HG03575 (cell line): ENCODE results near the gene SLFN12L.
"Not testable (repeated sequence)": the region's sequence is repeated elsewhere in the genome, so short reads cannot be mapped to it uniquely, and the experiment has no call there.

Experiments
- ATAC-seq: cut with Tn5 transposase; IDR thresholded peaks from one replicate; pipeline ENCODE4 v1.9.1; 2021; ENCODE audit not compliant: unreplicated experiment, insufficient number of reproducible peaks, low FRiP score; ENCODE audit errors: extremely low read depth

SLFN12L gene

DNA sequence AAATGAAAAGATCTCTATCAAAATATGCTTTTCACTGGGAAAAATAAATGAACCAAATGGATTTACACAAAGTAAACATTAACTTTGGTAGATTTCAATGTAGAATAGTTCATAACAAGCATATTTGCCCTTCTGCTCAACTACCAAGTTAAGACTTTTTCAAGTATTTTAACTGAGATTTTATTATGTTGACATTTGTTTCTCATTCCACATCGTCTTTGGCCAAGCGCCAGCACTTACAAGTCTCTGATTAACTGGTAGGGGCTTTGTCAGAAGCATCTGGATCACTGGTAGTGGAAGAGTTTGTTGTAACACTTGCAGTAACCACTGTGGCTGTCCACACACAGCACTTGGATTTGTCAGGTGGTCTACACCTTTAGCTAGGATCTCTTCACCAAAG, 22.9 kb downstream of the SLFN12L start:
- ATAC-seq = no peak

DNA sequence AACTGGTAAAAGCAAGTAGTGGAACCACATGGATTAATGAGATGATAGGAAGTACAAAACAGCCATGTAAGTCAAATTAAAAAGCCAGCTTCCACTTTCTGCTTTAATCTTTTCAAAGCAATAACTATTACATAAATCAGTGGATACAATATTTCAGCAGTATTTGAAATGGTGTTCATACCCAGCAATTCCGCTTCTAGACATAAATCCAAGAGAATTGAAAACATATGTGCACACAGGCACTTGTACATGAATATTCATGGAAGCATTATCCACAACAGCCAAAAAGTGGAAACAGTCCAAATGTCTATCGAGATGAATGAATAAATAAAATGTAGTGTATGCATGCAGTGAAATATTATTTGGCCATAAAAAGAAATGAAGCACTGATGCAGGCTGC, 27.4 kb downstream of the SLFN12L start:
- no peak for ATAC-seq

DNA sequence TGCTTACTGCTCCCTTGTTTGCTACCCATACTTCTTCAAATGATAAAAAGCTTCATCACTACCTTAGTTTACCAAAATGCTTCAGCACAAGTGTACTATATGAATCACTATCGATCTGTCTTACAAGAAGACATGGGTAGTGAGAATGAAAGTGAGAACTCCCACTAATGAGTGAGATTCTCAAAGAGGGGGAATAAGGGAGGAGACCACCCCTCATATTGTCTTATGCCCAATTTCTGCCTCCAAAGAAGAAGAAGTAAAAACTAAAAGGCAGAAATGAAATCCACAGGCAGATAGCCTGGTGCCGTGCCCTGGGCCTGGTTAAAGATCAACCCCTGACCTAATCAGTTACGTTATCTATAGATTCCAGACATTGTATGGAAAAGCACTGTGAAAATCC, 29.8 kb downstream of the SLFN12L start:
- not testable (repeated sequence) for ATAC-seq

DNA sequence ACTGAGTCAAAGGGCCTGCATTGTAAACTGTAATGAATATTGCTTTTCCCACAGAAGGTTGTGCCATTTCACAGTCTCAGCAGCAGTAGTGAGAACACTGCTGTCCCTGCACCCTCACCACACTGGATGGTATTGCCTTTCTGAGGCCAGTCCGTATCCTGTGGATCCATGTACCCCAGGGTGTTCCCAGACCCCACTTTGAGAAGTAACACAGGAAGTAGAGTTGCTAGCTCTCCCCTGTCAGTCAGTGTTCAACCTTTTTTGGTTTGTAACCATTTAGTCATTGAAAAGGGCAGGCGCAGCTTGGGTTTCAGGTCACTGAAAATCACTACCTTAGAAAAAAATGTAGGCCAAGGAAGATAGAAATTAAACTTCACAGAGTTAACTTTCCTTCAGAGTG, 37.9 kb downstream of the SLFN12L start:
- ATAC-seq = no peak

DNA sequence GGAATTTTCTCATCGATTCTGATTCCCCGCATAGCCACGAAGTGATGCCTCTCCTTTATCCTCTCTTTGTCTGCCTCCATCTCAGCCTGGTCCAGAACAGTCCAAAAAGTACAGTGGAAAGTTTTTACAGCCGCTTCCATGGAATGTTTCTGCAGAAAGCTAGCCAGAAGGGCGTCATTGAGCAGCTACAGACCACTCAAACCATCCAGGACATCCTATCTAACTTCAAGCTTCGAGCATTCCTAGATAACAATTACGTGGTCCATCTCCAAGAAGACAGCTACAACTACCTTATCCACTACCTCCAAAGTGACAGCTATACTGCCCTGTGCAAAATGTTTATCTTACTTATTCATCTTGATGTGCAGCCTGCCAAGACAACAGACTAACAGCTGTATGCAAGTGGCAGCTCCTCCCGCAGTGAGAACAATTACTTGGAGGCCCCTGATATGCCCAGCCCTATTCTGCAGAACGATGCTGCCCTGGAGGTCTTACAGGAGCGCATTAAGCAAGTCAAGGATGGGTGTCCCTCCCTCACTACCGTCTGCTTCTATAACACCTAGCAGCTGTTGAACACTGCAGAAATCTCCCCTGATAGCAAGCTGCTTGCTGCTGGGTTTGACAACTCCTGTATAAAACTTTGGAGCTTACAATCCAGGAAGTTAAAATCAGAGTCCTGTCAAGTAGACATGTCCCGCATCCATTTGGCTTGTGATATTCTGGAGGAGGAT, 38.9 kb downstream of the SLFN12L start:
- no peak for ATAC-seq

DNA sequence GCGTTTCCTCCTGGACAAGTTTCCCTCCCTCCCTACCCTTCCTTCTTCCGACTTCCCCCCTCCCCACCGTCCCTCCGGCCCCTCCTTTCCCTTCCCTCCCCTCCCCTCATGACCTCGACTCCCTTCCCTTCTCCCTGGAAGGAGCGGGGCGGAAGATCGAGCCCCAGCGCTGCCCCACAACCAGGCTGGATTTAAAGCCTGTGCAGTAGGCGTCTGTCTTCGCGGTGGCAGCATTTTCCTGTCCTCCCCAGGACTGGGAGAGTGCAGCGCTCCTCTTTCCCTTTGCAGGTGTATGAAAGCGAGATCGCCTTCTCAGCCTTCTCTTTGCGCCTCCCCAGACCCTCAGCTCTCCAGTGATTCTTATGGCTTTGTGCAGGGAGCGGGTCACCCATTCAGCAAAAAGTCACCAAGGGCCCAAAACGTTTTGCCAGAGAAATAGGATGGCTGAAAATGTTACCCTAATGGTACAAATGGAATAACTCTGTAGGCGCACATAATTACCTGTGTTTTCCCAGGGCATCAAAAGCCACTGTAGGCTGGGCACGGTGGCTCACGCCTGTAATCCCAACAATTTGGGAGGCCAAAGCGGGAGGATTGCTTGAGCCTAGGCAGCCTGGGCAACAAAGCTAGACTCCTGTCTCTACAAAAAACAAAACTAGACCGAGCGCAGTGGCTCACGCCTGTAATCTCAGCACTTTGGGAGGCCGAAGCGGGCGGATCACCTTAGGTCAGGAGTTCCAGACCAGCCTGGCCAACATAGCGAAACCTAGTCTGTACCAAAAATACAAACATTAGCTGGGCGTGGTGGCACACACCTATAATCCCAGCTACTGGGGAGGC, 40.8 kb downstream of the SLFN12L start:
- no peak for ATAC-seq

DNA sequence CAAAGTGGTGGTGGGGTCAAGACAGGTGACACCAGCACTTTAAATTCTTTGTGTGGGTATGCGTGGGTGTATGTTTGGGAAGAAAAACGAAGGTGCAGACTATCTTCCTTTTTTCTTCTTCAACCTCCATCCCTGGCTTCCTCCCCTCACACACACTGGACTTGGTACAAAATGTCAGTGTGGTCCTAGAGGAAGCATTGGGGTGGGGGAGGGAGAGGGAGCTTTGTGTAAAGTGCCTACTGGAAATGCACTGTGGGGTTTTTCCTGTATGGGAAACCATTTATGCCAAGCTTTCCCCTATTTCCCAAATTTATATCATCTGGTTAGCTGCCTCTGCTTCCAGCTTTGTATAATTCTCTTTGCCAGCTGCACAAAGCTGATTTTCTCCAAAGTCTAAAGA, 44.4 kb downstream of the SLFN12L start:
- no peak for ATAC-seq

DNA sequence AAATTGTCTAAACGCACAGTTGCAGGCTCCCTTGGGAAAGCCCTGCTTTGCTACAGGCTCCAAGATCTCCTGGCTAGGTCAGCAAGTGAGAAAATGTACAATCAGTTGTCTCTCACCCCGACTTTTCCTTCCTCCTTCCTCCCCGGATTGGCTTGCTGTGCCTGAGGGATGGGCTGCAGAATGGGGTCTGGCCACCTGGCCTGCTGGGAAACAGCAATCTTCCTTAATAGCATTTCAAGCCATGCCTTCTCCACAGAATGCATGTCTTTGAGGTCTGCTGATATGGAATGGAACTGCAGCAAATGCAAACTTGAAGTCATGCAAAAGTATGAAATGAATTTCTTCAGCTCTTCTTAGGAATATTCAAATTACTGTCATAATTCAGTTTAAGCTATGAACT, 46.1 kb downstream of the SLFN12L start:
- no peak for ATAC-seq

DNA sequence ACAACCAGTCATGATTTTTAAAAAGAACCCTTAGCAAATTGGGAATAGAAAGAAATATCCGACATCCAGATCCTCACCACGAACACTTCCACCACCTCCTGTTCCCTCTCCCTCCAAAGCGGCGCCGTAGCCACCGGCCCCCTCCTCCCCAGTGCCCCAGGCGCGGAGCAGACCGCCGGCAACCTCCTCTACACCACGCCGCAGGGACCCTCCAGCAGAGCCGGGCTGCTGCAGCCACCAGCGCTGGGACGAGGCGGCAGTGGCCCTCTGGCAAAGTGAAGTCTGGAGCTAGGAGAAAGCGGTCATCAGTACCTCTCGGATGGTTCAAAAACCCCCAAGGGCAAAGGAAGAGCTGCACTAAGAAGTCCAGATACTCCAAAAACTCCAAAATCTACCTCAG, 47.5 kb downstream of the SLFN12L start:
- ATAC-seq = no peak

DNA sequence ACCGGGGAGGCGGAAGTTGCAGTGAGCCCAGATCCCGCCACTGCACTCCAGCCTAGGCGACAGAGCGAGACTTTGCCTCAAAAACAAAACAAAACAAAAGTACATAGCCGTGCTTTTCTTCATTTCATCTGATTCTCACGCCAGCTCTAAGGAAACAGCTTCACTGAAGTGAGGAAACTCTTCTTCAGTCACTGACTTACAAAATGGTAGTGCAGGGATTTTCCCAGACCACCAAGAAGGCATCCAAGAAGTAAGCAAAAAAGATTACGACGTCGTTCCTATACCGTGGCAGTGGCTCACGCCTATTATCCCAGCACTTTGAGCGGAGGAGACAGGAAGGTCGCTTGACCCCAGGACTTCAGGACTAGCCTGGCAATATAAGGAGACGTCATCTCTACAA, 48.5 kb downstream of the SLFN12L start:
- no peak for ATAC-seq

DNA sequence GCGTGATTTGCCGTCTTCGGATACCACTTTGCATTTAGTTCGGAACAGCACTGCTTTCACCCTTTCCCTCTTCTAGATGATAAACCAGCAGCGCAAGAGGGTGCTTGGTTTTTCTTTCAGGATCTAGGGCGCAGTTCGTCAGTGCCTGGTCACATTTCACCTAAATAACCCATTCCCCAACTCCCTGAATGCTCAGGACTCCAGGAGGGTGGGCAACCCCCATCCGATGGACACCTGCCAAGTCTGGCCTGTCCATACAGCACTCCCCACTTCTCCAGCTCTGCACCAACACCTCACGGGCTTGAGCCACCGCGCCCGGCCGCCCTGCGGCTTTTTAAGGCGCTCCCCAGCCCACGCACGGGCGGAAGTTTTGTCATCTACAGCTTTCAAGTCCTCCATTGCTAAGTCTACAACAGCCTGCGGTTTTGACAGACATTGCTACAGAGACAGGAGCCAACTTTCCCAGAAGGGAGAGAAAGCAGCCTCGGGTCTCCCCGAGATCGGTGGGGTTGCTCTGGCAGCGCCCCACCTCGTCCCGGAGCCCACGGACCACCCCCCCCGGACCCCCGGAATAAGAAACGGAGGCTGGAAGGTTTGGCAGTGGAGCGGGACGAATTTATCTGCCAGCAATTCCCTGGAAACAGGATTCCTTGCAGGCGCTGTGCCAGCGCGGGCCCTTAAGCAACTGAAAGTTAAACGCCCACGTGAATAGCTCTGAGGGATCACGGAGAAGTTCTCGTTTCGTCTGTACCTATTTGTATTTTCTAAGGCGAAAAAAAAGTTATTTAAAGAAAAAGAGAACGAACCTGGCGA, 50.4 kb downstream of the SLFN12L start:
- no peak for ATAC-seq

DNA sequence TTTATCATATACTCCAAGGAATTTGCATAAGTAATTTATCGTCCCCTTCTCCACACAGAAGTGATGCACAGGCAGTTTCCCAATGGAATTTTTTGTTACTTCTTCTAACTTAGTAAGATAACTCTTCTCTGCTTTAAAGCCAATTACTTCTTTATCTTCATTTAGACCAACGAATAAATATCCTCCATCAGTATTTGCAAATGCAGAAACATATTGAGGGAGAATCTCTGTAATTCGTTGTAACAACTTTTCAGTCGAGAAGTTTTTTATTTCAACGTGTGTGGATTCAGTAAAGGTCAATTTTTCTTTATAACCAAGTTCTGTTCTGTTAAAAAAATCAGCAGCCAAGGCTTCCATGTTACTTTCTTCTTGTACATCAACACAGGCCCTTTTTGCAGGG, 58.2 kb downstream of the SLFN12L start:
- ATAC-seq = no peak

DNA sequence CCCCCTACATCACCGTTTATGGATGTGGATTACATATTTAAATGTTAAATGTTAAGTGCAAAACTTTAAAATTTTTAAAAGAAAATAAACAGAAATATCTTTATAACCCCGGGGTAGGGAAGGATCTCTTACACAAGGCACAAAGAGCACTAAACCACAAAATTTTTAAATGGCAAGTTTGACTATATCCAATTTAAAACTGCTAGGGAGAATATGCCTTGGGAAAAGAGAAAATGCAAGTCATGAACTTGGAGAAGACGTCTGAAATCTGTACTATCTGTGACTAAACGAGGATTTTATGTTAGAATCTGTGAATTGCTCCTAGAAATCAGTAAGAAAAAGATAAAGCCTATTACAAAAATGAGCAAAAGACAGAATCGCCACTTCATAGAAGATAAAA, 60.2 kb downstream of the SLFN12L start:
- ATAC-seq = no peak

DNA sequence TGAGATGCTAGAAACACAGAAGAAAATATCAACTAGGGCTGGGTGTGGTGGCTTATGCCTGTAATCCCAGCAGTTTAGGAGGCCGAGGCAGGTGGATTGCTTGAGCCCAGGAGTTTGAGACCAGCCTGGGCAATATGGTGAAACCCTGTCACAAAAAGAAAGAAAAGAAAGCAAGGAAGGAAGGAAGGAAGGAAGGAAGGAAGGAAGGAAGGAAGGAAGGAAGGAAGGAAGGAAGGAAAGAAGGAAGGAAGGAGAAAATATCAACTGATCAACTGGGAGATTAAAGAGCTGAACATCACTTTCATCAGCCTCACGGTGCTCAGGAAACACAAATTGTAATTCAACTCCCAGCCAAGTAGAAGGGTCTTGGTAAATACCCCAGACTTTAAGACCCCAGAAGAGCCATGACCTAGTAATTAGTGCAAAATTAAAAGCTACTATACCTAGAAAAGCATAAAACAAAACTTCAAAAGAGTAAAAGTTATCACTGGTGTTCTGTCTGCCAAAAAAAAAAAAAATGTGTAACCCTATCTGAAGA, 61.1 kb downstream of the SLFN12L start:
- ATAC-seq = no peak

DNA sequence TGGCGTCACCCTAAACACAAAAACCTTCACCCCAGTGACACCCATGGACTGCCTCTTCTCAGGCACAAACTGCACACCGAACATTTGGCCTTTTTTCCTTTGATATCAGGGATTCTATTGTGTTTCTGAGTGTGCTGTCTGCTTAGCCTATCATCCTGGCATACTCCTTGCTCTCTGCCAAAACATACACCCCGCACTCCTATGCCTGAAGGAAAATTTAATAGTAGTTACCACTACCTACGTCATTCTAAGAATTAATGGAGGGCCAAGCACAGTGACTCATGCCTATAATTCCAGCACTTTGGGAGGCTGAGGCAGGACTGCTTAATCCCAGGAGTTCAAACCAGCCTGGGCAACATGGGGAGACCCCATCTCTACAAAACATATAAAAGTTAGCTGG, 69.0 kb downstream of the SLFN12L start:
- no peak for ATAC-seq

DNA sequence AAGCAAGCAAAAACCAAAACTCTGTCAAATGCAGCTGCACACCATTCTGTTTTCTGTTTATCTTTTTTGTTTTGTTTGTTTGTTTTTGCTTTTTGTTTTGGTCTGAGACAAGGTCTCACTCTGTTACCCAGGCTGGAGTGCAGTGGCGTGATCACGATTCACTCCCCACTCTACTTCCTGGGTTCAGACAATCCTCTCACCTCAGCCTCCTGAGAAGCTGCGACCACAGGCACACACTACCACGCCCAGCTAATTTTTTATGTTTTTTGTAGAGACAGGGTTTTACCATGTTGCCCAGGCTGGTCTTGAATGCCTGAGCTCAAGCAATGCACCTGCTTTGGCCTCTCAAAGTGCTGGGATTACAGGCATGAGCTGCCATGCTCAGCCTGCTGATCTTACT, 69.7 kb downstream of the SLFN12L start:
- no peak for ATAC-seq

DNA sequence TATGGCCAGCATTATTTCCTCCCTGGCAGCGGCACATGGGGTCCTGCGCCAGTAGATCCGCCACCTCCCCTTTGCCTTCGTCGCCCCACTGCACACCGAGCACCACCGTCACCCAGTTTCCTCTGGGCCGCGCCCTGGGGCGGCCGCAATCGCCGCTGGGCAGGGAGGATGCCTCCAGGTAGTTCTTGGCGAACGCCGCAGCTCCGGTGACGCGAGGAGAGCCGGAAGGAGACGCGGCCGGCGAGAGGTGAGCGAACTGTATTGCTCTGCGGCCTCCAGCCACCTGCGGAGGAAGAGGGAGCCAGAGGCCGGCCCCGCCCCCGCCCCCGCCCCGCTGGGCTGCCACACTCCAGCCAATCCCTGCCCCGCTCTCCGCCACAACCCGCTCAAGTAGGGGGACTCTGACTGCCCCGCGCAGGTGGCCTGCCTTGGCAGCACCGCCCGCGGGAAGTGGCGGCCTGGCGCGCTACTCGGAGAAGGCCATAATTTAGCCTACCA, 77.1 kb downstream of the SLFN12L start:
- ATAC-seq = no peak

DNA sequence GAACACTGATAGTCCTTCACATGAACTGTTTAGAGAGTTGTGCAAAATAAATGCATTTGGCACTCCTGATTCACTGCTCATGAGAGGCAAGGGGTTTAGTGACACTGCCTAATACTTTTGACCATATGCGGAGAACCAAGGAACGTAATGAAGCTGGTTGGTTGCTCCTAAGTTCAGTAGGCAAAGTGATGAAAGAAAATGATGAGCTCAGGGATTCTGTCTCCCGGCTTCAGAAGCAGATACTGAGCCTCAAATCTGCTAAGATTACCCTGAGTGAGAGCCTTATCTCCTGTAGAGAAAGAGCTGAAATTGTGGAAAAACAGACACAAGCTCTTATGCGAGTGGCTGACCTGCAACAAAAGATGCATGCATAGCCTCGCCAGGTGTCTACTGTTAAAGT, 83.4 kb downstream of the SLFN12L start:
- not testable (repeated sequence) for ATAC-seq

DNA sequence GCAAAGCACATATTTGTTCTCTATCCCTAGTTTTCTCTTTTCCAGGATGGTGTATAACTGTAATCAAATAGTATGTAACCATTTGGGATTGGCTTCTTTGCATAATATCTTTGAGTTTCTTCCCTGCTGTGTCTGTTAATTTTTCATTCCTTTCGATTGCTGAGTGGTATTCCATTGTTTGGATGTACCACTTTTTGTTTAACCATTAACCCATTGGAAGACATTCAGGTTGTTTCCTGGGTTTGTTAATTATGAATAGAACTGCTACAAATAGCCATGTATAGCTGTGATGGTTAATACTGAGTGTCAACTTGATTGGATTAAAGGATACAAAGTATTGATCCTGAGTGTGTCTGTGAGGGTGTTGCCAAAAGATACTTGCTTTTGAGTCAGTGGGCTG, 84.3 kb downstream of the SLFN12L start:
- ATAC-seq = no peak
